ENCODE data around the gene CACNG5.

- TF ChIP-seq CTCF (IDR thresholded peaks at IDR 0.05) = no peak
- no peak for TF ChIP-seq POLR2A (IDR thresholded peaks at IDR 0.05)
Measured at GRCh38 chr17:66830451-66830850, 4.5 kb upstream of the CACNG5 start.
